ENCODE measurements around the gene ENTHD1. TPM values are rescaled to one million over a fixed set of nuclear protein-coding genes. Genes with fewer than 3 reads are reported as not detected.

The ENTHD1 gene
- total and polyA plus RNA-seq, 2 of the 4 experiments (the other 2 are of a cell fraction) = not detected

- intact Hi-C loops (cut with micrococcal nuclease) = no loop called here
- in situ Hi-C loops (cut with MboI; ENCODE audit: low sequenced_read_pairs) = no loop called here
These were observed 2.1 kb upstream of the ENTHD1 start for GRCh38 chr22:39895682-39896081.

More at GRCh38 chr22:39895682-39896081, 2.1 kb upstream of the ENTHD1 start:
- ChIA-PET CTCF (interaction anchor here (0.7 kb wide), 1 partner anchor 10 kb away, joined by 3 read pairs; no protein-coding TSS in a partner anchor), POLR2A (ENCODE audit: unreplicated experiment) (no interaction called here)
- Histone ChIP-seq H3K79me1 (ENCODE audit: low read depth in 1 of 2, low read length in 2 of 2) (no peaks in the 10 kb centered on the region), H3K9me3 (ENCODE audit: control insufficient read depth, insufficient read depth, low read length) (no peaks in the 10 kb centered on the region), H2AK5ac (ENCODE audit: low read depth, low read length) (no peak overlapping the region), H2BK120ac (ENCODE audit: low read depth, low read length) (no peak overlapping the region), H3K36me3 (ENCODE audit: control insufficient read depth, insufficient read depth, low read length) (no peaks in the 10 kb centered on the region), H3K4me1 (ENCODE audit: control insufficient read depth, insufficient read depth, low read length) (no peaks in the 10 kb centered on the region), H3K4me2 (ENCODE audit: low read depth, low read length) (no peak overlapping the region), H3K4ac (ENCODE audit: low read depth, low read length) (no peak overlapping the region), H3K14ac (replicated peaks; ENCODE audit: low read depth, low read length) (no peak overlapping the region), H3K27me3 (ENCODE audit: control insufficient read depth, insufficient read depth, low read length) (peaks cover 36% of the 10 kb centered on the region), H4K20me1 (ENCODE audit: insufficient read depth, low read length) (no peaks in the 10 kb centered on the region), H3K9me1 (ENCODE audit: insufficient read depth, low read length) (no peaks in the 10 kb centered on the region), H3K27ac (ENCODE audit: insufficient read depth, low read length) (no peak overlapping the region), H4K8ac (ENCODE audit: low read depth in 2 of 2, low read length in 2 of 2) (no peak overlapping the region), H3K23ac (ENCODE audit: low read depth, low read length) (no peak overlapping the region), H3K4me3 (ENCODE audit: insufficient read depth, low read depth, low read length) (no peak overlapping the region), H2AK9ac (replicated peaks; ENCODE audit: low read depth, low read length, poor library complexity) (no peak overlapping the region), H3K18ac (ENCODE audit: low read depth, low read length) (no peak overlapping the region), H2BK15ac (ENCODE audit: low read depth, low read length) (no peak overlapping the region), H4K91ac (ENCODE audit: insufficient read depth, low read depth, low read length) (no peak overlapping the region), H3K56ac (ENCODE audit: extremely low read depth, insufficient read depth, low read length) (no peak overlapping the region), H2AFZ (replicated peaks; ENCODE audit: low read length, poor library complexity) (no peak overlapping the region), H3K9ac (ENCODE audit: low read depth, low read length) (no peak overlapping the region), H2BK20ac (ENCODE audit: low read depth, low read length) (no peak overlapping the region), H4K5ac (ENCODE audit: low read depth, low read length) (no peak overlapping the region), H2BK5ac (ENCODE audit: low read depth, low read length, poor library complexity, severe bottlenecking) (no peak overlapping the region)
- no peak for TF ChIP-seq MXI1 (IDR thresholded peaks at IDR 0.05; ENCODE audit: borderline replicate concordance, low read depth, low read length)
- TF ChIP-seq MAFK (IDR thresholded peaks at IDR 0.05; ENCODE audit: low read depth, low read length) = no peak
- no peak for TF ChIP-seq RAD21 (IDR thresholded peaks at IDR 0.05; ENCODE audit: low read length)
- no peak for TF ChIP-seq SMC3 (IDR thresholded peaks at IDR 0.05; ENCODE audit: low read depth, low read length)
- no peak for TF ChIP-seq RFX5 (IDR thresholded peaks at IDR 0.05; ENCODE audit: low read depth, low read length)
- TF ChIP-seq CHD1 (IDR thresholded peaks at IDR 0.05; ENCODE audit: low read depth, low read length) = no peak
- dilution Hi-C loops (cut with HindIII; ENCODE audit: low sequenced_read_pairs, unreplicated experiment) = no loop called here
- DNase-seq (no peak), ATAC-seq (ENCODE audit: low read depth) (no peak)
- WGBS, 2 experiments (ENCODE audit: extremely low coverage in 2 of 2, insufficient read length in 1 of 2) = no CpG with 5 or more reads among the region's 1 CpG
- BruUV-seq (replicated peaks) = no TSS peak
